Vagina (tissue), 2 donors: ENCODE results near the gene TMEM14B.

Source experiments
- POLR2A ChIP-seq, 2 donors: fragments of 450-650 bp; IDR thresholded peaks; one replicate each; pipeline ENCODE4 v1.6.1; 2017; ENCODE audit warnings: antibody characterized with exemption in 2 of 2, mild to moderate bottlenecking in 2 of 2, moderate library complexity in 2 of 2
- POLR2AphosphoS5 ChIP-seq, 2 donors: sonication (generic); formaldehyde crosslinking; IDR thresholded peaks; one replicate each; pipeline ENCODE4 v1.9.0; 2017; ENCODE audit warnings: antibody characterized with exemption in 2 of 2, mild to moderate bottlenecking in 2 of 2, low read depth in 1 of 2; ENCODE audit not compliant: insufficient read depth in 1 of 2
- TF ChIP-seq, protein P1 (sequence below), 3 experiments: fragments of 450-650 bp in 2 of 3; fragments of 200-600 bp in 1 of 3; sonication (generic) in 1 of 3; IDR thresholded peaks; one replicate each; pipeline ENCODE4 v1.5.1; 2017 to 2019; ENCODE audit warnings: antibody characterized with exemption in 3 of 3, mild to moderate bottlenecking in 2 of 3, moderate library complexity in 2 of 3

DNA sequence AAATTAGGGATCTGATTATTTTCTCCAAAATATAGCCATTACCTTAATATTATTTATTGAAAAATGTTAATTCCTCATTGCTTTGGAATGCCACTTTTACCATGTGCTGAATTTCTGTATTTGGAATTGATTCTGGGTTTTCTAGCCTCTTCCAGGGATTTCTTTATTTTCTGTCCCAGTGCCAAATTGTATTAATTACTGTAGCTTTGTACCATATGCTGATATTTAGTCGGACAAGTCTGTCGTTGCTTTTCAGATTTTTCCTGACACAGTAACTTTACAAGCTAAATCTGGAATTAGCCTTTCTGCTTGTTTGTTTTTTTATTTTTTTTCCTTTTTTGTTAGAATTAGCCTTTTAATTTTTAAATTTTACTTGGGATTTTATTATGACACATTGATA, 10.9 kb upstream of the TMEM14B start:
- no peak for TF ChIP-seq POLR2A (IDR thresholded peaks at IDR 0.05)
- TF ChIP-seq, protein P1, sequence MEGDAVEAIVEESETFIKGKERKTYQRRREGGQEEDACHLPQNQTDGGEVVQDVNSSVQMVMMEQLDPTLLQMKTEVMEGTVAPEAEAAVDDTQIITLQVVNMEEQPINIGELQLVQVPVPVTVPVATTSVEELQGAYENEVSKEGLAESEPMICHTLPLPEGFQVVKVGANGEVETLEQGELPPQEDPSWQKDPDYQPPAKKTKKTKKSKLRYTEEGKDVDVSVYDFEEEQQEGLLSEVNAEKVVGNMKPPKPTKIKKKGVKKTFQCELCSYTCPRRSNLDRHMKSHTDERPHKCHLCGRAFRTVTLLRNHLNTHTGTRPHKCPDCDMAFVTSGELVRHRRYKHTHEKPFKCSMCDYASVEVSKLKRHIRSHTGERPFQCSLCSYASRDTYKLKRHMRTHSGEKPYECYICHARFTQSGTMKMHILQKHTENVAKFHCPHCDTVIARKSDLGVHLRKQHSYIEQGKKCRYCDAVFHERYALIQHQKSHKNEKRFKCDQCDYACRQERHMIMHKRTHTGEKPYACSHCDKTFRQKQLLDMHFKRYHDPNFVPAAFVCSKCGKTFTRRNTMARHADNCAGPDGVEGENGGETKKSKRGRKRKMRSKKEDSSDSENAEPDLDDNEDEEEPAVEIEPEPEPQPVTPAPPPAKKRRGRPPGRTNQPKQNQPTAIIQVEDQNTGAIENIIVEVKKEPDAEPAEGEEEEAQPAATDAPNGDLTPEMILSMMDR (IDR thresholded peaks at IDR 0.05), result no peak
- no peak for TF ChIP-seq POLR2AphosphoS5 (IDR thresholded peaks at IDR 0.05; ENCODE audit: insufficient read depth in 1 of 2, low read depth in 1 of 2)
